Fibroblast of lung (primary cell): ENCODE data around the gene FCF1.

ENCODE experiments used
- EZH2 ChIP-seq: IDR thresholded peaks from 2 replicates; pipeline ENCODE4 v1.5.1; 2012; ENCODE audit warnings: low read length, control low read depth, mild to moderate bottlenecking; ENCODE audit errors: missing control alignments
- TF ChIP-seq, protein P1 (sequence below), 2 donors: IDR thresholded peaks in 1 of 2; conservative IDR thresholded peaks in 1 of 2; 1 replicate in 1 of 2; 2 replicates in 1 of 2; pipeline ENCODE4 v1.5.1; 2011 to 2012; ENCODE audit warnings: low read length in 2 of 2, control low read depth in 1 of 2, inconsistent platforms in 1 of 2, low read depth in 1 of 2, mild to moderate bottlenecking in 1 of 2

DNA sequence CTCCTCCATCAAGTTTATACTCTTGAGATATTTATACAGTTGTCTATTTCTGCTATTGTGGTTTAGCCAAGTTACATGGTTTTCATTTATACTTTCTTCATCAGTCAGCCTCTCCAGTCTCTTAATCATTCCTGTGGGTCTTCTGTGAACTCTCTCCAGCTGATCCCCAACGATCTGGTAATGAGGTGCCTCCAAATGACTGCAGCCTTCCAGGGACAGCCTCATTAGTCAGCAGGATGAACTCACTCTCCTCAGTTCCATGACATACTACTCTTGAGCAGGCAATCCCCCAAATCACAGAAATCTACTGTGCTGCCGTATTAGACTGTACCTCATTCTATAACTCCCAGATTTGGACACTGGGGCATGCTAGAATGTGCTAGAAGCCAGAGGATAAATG lies 15.4 kb upstream of the FCF1 start:
- no peak for TF ChIP-seq EZH2
- TF ChIP-seq, protein P1, sequence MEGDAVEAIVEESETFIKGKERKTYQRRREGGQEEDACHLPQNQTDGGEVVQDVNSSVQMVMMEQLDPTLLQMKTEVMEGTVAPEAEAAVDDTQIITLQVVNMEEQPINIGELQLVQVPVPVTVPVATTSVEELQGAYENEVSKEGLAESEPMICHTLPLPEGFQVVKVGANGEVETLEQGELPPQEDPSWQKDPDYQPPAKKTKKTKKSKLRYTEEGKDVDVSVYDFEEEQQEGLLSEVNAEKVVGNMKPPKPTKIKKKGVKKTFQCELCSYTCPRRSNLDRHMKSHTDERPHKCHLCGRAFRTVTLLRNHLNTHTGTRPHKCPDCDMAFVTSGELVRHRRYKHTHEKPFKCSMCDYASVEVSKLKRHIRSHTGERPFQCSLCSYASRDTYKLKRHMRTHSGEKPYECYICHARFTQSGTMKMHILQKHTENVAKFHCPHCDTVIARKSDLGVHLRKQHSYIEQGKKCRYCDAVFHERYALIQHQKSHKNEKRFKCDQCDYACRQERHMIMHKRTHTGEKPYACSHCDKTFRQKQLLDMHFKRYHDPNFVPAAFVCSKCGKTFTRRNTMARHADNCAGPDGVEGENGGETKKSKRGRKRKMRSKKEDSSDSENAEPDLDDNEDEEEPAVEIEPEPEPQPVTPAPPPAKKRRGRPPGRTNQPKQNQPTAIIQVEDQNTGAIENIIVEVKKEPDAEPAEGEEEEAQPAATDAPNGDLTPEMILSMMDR (conservative IDR thresholded peaks at IDR 0.05 in 1 of 2, IDR thresholded peaks at IDR 0.05 in 1 of 2; ENCODE audit: low read depth in 1 of 2, low read length in 2 of 2) = no peak
